ENCODE measurements around the gene C1orf53. TPM values are rescaled to one million over a fixed set of nuclear protein-coding genes. Genes with fewer than 3 reads are reported as not detected.

The C1orf53 gene
- polyA plus RNA-seq, 1 of the 3 experiments (the other 2 are of a cell fraction), result 24.9 TPM

GRCh38 chr1:197905699-197906351 lies 3.4 kb downstream of the C1orf53 start:
- no peak overlapping the region for H2AFZ ChIP-seq (ENCODE audit: low read depth)
- WGBS (ENCODE audit: low lambda C conversion rate), result 84% methylated on average over 5 of the region's 5 CpGs
- no peak for DNase-seq
- H3K79me2 ChIP-seq (ENCODE audit: insufficient read depth), result 0 out of 2 replicates have a peak, but pooled peaks cover 7% of the 10 kb centered on the region
- peaks cover 4% of the 10 kb centered on the region for H3F3A ChIP-seq (replicated peaks; ENCODE audit: insufficient read depth)
- H4K20me1 ChIP-seq (ENCODE audit: insufficient read depth), result no peaks in the 10 kb centered on the region
- H3K36me3 ChIP-seq (replicated peaks in 1 of 2; ENCODE audit: control insufficient read depth in 1 of 2, insufficient read depth in 2 of 2, low read length in 1 of 2), result no peaks in the 10 kb centered on the region
- CTCF ChIA-PET, result interaction anchor here (0.7 to 4.7 kb wide), 2 partner anchors 11 to 560 kb away, joined by 3 to 46 read pairs; partner anchors contain the start of gene LHX9
- no peak overlapping the region for H3K9ac ChIP-seq
- TF ChIP-seq, protein P1, sequence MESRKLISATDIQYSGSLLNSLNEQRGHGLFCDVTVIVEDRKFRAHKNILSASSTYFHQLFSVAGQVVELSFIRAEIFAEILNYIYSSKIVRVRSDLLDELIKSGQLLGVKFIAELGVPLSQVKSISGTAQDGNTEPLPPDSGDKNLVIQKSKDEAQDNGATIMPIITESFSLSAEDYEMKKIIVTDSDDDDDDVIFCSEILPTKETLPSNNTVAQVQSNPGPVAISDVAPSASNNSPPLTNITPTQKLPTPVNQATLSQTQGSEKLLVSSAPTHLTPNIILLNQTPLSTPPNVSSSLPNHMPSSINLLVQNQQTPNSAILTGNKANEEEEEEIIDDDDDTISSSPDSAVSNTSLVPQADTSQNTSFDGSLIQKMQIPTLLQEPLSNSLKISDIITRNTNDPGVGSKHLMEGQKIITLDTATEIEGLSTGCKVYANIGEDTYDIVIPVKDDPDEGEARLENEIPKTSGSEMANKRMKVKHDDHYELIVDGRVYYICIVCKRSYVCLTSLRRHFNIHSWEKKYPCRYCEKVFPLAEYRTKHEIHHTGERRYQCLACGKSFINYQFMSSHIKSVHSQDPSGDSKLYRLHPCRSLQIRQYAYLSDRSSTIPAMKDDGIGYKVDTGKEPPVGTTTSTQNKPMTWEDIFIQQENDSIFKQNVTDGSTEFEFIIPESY (IDR thresholded peaks at IDR 0.05; ENCODE audit: borderline replicate concordance, low read depth), result no peak
- TF ChIP-seq EZH2phosphoT487 (IDR thresholded peaks at IDR 0.05; ENCODE audit: borderline replicate concordance, low read depth) (no peak), RFX5 (IDR thresholded peaks at IDR 0.05; ENCODE audit: low read length) (no peak), RXRA (IDR thresholded peaks at IDR 0.05; ENCODE audit: borderline replicate concordance, low read depth) (no peak), YY1 (IDR thresholded peaks at IDR 0.05; ENCODE audit: low read depth) (no peak)
- no peaks in the 10 kb centered on the region for H3K27me3 ChIP-seq (ENCODE audit: insufficient read depth)
- POLR2A ChIA-PET, result no interaction called here
- H3K27ac ChIP-seq (ENCODE audit: low read depth in 2 of 2, low read length in 1 of 2), result no peak overlapping the region
- no peaks in the 10 kb centered on the region for H3K9me3 ChIP-seq
- peaks cover 5 to 6% of the 10 kb centered on the region in 2 experiments; a peak in 2 of 4 replicates for H3K4me1 ChIP-seq (ENCODE audit: control insufficient read depth in 1 of 2, insufficient read depth in 2 of 2, low read depth in 1 of 2, low read length in 1 of 2)
- no peak overlapping the region for H3K4me2 ChIP-seq
- no peak overlapping the region for H3K4me3 ChIP-seq (ENCODE audit: low read depth in 2 of 2, low read length in 1 of 2)
- H3K9me2 ChIP-seq, result no peaks in the 10 kb centered on the region

DNA sequence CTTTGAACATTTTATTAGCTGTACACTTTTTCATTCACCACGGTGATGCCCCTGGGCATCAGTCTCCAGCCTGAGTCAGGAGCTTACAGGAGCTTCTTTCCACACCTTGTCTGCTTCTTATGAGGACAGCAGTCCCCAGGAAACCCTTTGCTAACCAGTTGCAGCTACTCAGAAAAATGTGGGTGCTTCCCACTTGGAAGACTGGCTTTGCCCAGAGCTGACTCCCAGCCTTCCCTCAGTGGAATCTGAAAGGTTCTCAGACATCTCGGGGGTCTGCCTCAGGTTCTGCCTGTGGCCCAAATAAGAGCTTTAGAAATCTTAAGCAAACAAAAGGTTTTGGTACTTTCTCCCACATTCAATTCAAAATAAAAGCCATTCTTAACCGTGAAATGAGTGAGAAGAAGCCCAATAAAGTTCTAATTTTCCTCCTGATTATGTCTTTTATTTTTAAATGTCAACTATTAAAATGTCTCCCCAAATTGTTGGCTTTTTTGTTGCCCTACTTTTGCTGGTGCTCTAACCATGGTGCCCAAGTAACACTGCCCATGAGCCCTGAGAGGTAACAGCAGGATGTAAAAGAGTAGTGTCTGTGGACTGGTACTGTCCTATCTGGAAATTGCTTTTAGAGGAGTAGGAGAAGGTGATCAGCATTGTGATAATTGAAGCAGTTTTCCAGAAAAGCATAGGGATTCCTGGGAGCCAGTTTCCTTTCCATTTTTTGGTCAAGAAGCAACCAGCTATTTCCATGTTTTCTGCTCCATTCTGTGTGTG lies 5.6 kb downstream of the C1orf53 start:
- Histone ChIP-seq H3K36me3 (replicated peaks in 1 of 2; ENCODE audit: control insufficient read depth in 1 of 2, insufficient read depth in 2 of 2, low read length in 1 of 2) (no peaks in the 10 kb centered on the region), H3K79me2 (ENCODE audit: insufficient read depth) (0 out of 2 replicates have a peak, but pooled peaks cover 4% of the 10 kb centered on the region), H3K9me3 (no peaks in the 10 kb centered on the region), H2AFZ (ENCODE audit: low read depth) (no peak overlapping the region), H3K4me2 (no peak overlapping the region), H3K9me2 (no peaks in the 10 kb centered on the region), H4K20me1 (ENCODE audit: insufficient read depth) (no peaks in the 10 kb centered on the region), H3K4me3 (ENCODE audit: low read depth in 2 of 2, low read length in 1 of 2) (no peak overlapping the region), H3K27me3 (ENCODE audit: insufficient read depth) (no peaks in the 10 kb centered on the region), H3K27ac (ENCODE audit: low read depth in 2 of 2, low read length in 1 of 2) (no peak overlapping the region), H3K4me1 (ENCODE audit: control insufficient read depth in 1 of 2, insufficient read depth in 2 of 2, low read depth in 1 of 2, low read length in 1 of 2) (peaks cover 0 to 11% of the 10 kb centered on the region in 2 experiments; a peak in 2 of 4 replicates), H3K9ac (no peak overlapping the region), H3F3A (replicated peaks; ENCODE audit: insufficient read depth) (peaks cover 4% of the 10 kb centered on the region)
- no peak for TF ChIP-seq FOXM1 (IDR thresholded peaks at IDR 0.05; ENCODE audit: low read depth)
- TF ChIP-seq RAD21 (IDR thresholded peaks at IDR 0.05; ENCODE audit: low read length), result no peak
- no peak for TF ChIP-seq YY1 (IDR thresholded peaks at IDR 0.05; ENCODE audit: low read depth)
- TF ChIP-seq RFX5 (IDR thresholded peaks at IDR 0.05; ENCODE audit: low read length), result no peak
- no peak for TF ChIP-seq EP300 (IDR thresholded peaks at IDR 0.05; ENCODE audit: borderline replicate concordance in 1 of 2, low read depth in 1 of 2, low read length in 1 of 2)
- no peak for TF ChIP-seq TEAD4 (IDR thresholded peaks at IDR 0.05; ENCODE audit: borderline replicate concordance, insufficient read depth)
- TF ChIP-seq IRF3 (IDR thresholded peaks at IDR 0.05; ENCODE audit: low read depth, low read length), result no peak
- TF ChIP-seq, protein P1 (IDR thresholded peaks at IDR 0.05; ENCODE audit: borderline replicate concordance, low read depth), result no peak
- TF ChIP-seq MXI1 (IDR thresholded peaks at IDR 0.05; ENCODE audit: low read depth, low read length), result no peak
- TF ChIP-seq USF2 (IDR thresholded peaks at IDR 0.05; ENCODE audit: borderline replicate concordance, low read depth, low read length), result no peak
- TF ChIP-seq RXRA (IDR thresholded peaks at IDR 0.05; ENCODE audit: borderline replicate concordance, low read depth), result no peak
- no peak for TF ChIP-seq EZH2phosphoT487 (IDR thresholded peaks at IDR 0.05; ENCODE audit: borderline replicate concordance, low read depth)
- no peak for TF ChIP-seq GATA2 (CRISPR knock-in tag; IDR thresholded peaks at IDR 0.05)
- TF ChIP-seq FOSL2 (IDR thresholded peaks at IDR 0.05; ENCODE audit: borderline replicate concordance, low read depth), result no peak
- TF ChIP-seq CHD2 (IDR thresholded peaks at IDR 0.05; ENCODE audit: low read length, partially characterized antibody), result no peak
- TF ChIP-seq SIN3A (IDR thresholded peaks at IDR 0.05; ENCODE audit: borderline replicate concordance, low read depth, low read length), result no peak
- 60% methylated on average over 3 of the region's 3 CpGs for WGBS (ENCODE audit: low lambda C conversion rate)
- POLR2A ChIA-PET, result no interaction called here
- no peak for DNase-seq
- CTCF ChIA-PET, result interaction anchor here (1.1 to 1.3 kb wide), 3 partner anchors 7 to 17 kb away, joined by 3 to 6 read pairs (median 4); no protein-coding TSS in a partner anchor
